Measurements from ENCODE around the gene PHF2.

Gene PHF2

DNA sequence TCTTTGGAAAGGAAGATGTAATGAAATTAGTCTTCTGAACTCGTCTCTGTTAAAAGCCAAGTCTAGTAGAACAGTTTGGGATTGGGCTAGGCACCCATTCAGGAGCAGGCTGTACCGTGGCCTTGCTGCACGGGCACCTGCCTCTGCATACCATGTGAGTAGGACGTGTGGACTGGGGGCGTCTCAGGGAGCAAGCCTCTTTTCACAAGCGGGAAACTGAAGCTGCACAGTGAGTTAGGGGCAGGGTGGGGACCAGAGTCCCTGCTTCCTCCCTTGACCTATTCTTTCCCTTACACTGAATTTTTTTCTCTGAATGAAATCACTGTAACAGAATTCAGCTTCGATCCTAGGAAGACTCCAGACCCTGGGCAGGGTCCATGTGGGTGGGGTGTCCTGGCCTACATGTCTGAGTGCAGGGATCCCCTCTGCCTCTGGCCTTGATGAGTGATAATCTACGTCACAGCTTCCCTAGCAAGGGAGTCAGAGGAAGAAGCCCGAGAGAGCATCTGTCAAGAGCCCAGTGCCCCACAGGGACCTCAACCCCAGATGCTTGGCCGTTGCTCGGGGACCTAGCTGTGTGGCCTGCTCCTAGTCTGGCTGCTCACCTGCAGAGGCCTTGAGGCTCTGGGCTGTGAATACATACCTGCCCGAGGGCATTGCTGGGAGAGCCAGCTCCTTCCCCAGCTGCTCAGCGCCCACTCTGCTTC lies 15.1 kb downstream of the PHF2 start:
- TF ChIP-seq Cebpa-rat (IDR thresholded peaks at IDR 0.05): no peak
- peaks cover 100% of the 10 kb centered on the region for H4K20me1 ChIP-seq

DNA sequence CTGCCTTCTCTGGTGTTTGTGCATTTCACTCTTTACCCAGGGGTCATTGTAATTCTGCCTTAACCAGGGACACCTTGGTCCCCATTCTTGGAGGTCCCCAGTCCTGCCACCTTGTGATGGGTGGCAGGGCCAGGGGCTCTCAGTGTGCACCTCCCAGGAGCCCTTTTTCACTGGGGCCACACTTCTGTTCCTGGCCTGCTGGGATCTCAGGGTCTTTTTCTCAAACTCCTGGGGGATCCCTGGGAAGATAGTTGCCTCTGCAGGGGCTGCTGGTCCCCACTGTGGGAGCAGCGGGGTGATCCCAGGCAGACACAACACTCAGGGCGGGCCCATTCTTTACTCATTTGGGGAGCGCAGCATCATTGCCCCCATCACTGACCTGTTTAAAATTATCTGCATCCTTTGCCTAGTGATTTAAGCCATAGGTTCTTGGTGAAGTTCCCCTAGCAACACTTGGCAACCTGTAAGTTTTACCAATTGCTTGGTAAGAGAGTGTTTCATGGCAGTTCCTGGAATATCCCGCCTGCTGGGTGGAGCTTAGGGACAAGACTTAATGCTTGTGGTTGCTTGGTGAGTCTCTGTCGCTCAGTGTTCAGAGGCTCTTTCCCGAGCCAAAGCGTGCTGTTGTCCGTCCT lies 15.7 kb downstream of the PHF2 start:
- Histone ChIP-seq H3K9me3 (no peaks in the 10 kb centered on the region), H3K4me2 (peak overlapping the region; percentile 71), H3K4me3 (no peak overlapping the region), H3K27me3 (no peaks in the 10 kb centered on the region), H3K36me3 (no peaks in the 10 kb centered on the region), H3K27ac (peak overlapping the region; percentile 42), H4K20me1 (peaks cover 100% of the 10 kb centered on the region), H3K4me1 (peaks cover 82% of the 10 kb centered on the region), H3K9ac (peak overlapping the region; percentile 0; the same call in 1 of the 2 replicates)
- TF ChIP-seq Cebpa-rat (IDR thresholded peaks at IDR 0.05): no peak

More for the DNA sequence above, 15.1 kb downstream of the PHF2 start:
- H3K4me3 ChIP-seq: no peak overlapping the region
- no peaks in the 10 kb centered on the region for H3K9me3 ChIP-seq
- H3K27ac ChIP-seq: peak overlapping the region; percentile 42
- H3K27me3 ChIP-seq: no peaks in the 10 kb centered on the region
- peak overlapping the region; percentile 71 for H3K4me2 ChIP-seq
- peaks cover 82% of the 10 kb centered on the region for H3K4me1 ChIP-seq
- peak overlapping the region; percentile 0; the same call in 1 of the 2 replicates for H3K9ac ChIP-seq
- no peaks in the 10 kb centered on the region for H3K36me3 ChIP-seq

DNA sequence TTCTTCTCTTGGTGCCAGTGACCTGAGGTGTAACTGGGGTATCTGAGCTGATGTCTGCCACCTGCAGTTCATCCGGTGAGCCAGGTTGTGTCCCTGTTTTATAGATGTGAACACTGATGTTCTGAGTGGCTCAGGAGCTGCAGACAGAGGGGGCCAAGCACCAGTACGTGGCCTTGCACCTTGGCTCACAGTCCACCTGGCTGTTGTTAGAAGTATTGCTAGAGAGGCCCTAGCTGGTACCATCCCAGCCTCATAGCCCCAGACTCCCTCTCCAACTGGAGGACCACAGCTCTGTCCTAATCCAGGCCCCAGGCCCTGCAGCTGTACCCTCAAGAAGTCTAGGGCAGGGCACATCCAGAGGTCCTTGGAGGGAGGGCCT lies 16.2 kb downstream of the PHF2 start:
- Histone ChIP-seq H3K4me2 (0 out of 2 replicates have a peak overlapping the region, but pooled peaks have one; percentile 71), H3K9me3 (no peaks in the 10 kb centered on the region), H3K9ac (no peak overlapping the region), H3K4me1 (peaks cover 82% of the 10 kb centered on the region), H3K36me3 (no peaks in the 10 kb centered on the region), H4K20me1 (peaks cover 100% of the 10 kb centered on the region), H3K4me3 (no peak overlapping the region), H3K27ac (0 out of 2 replicates have a peak overlapping the region, but pooled peaks have one; percentile 42), H3K27me3 (no peaks in the 10 kb centered on the region)
- TF ChIP-seq Cebpa-rat (IDR thresholded peaks at IDR 0.05): no peak

DNA sequence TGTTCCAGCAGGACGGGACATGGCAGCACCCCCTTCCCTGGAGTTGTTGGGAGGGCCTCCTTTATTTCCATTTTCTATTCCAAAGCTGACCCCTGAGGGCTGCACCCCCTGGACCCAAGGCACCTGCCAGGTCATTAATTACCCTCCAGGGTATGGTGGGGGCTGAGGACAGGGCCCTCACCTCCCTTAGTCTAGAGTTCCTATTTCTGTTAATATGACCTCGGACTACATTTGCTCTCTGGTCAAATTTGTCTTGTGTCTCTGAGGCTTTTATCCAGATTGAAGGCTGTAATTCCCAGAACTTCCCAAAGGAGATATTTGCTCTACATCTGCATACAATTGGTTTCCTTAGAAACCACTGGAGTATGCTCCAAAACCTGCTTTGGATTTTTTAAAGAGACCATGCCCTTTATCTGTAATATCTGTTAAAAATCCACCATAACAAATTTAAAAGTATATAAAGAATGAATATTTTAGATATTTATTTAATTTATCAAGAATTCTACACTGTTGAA lies 16.8 kb downstream of the PHF2 start:
- H3K27ac ChIP-seq: no peak overlapping the region
- H4K20me1 ChIP-seq: peaks cover 100% of the 10 kb centered on the region
- H3K4me2 ChIP-seq: no peak overlapping the region
- H3K4me3 ChIP-seq: no peak overlapping the region
- peaks cover 82% of the 10 kb centered on the region for H3K4me1 ChIP-seq
- H3K36me3 ChIP-seq: no peaks in the 10 kb centered on the region
- TF ChIP-seq Cebpa-rat (IDR thresholded peaks at IDR 0.05): no peak
- no peaks in the 10 kb centered on the region for H3K9me3 ChIP-seq
- no peak overlapping the region for H3K9ac ChIP-seq
- H3K27me3 ChIP-seq: no peaks in the 10 kb centered on the region

DNA sequence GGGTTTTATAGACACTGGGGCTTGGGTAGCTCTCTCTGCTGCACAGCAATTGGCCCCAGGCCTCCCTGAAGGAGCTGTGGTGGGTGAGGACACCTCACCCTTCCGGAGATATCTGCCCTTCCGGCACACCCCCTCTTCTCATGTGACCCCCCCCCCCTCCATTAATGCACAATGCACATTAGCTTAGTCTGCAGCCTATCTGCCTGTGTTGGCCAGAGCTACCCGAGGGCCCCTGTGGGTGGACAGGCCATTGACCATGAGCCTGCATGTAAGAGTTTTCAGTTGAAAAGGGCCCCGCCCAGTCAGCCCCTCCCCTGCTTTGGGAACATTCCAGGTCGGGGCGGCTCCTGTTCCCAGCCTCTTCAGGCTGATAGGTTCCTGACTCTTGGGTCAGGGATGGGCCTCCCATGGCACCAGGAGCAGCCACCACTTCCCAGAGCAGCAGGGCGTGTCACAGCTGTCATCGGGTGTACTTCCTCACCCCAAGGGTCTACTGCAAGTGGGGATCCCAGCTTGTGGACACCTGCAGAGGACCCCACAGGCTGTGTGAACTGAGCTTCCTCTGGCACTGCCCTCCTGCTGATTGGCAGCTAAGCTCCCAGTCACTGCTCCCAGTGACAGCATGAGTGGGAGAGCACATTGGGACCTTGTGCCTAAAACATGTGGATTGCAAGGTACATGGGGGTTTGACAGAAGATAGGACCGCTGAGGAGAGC lies 17.8 kb downstream of the PHF2 start:
- H3K9me3 ChIP-seq: no peaks in the 10 kb centered on the region
- peaks cover 82% of the 10 kb centered on the region for H3K4me1 ChIP-seq
- peak overlapping the region; percentile 32; the same call in 1 of the 2 replicates for H3K27ac ChIP-seq
- H3K4me2 ChIP-seq: peak overlapping the region; percentile 42
- H3K27me3 ChIP-seq: no peaks in the 10 kb centered on the region
- H3K9ac ChIP-seq: no peak overlapping the region
- TF ChIP-seq Cebpa-rat (IDR thresholded peaks at IDR 0.05): no peak
- H3K36me3 ChIP-seq: no peaks in the 10 kb centered on the region
- no peak overlapping the region for H3K4me3 ChIP-seq
- peaks cover 100% of the 10 kb centered on the region for H4K20me1 ChIP-seq

DNA sequence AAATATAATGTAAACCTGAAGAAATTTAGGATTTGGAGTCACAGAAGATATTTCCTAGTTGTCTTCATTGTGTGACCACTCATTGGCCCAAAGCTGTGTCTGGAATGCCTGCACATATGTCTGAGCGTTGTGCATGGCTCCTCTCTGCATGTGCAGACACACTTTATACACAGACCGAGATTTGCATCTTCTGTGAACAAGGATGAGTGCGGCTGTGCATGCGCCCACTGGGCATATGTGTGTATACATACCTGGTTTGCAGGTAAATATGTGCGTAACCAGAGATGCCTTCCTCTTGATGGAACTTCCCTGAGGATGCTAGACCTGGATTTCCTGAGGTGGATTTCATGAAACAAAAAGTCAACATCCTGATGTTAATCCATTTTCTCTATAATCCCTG lies 19.1 kb downstream of the PHF2 start:
- no peak overlapping the region for H3K27ac ChIP-seq
- no peaks in the 10 kb centered on the region; the same call in 1 of the 2 replicates for H3K36me3 ChIP-seq
- peaks cover 82% of the 10 kb centered on the region for H3K4me1 ChIP-seq
- H3K9me3 ChIP-seq: no peaks in the 10 kb centered on the region
- peaks cover 100% of the 10 kb centered on the region for H4K20me1 ChIP-seq
- no peak overlapping the region for H3K4me3 ChIP-seq
- H3K4me2 ChIP-seq: no peak overlapping the region
- H3K9ac ChIP-seq: no peak overlapping the region
- no peak for TF ChIP-seq Cebpa-rat (IDR thresholded peaks at IDR 0.05)
- H3K27me3 ChIP-seq: no peaks in the 10 kb centered on the region

DNA sequence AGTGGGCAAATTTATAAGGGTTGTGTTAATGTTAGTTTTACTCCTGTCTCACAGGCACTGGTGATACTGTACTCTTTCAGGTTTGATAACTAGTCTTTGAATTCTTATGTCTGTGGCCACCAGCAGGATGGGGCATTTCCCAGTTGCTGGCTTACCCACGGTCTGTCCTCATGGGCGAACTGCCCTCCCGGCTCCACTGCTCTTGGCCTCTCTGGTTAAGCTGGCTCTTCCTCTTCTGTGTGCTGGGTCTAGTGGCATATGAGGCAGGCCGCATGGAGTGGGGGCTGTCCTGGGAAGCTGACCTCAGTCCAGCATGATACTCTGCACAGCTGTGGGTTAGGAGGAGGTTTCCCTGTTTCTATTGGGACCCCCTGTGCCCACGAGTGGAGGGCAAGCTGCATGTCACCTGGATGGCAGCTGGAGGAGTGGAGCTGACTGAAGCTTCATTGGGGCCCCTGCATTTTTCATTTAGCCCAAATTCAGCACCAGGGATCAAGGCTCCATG lies 19.5 kb downstream of the PHF2 start:
- Histone ChIP-seq H3K9ac (no peak overlapping the region), H3K27ac (no peak overlapping the region), H3K4me2 (peak overlapping the region; percentile 60), H3K4me1 (peaks cover 82% of the 10 kb centered on the region), H3K9me3 (no peaks in the 10 kb centered on the region), H3K36me3 (no peaks in the 10 kb centered on the region; the same call in 1 of the 2 replicates), H4K20me1 (peaks cover 100% of the 10 kb centered on the region), H3K4me3 (no peak overlapping the region), H3K27me3 (no peaks in the 10 kb centered on the region)
- TF ChIP-seq Cebpa-rat (IDR thresholded peaks at IDR 0.05): no peak

DNA sequence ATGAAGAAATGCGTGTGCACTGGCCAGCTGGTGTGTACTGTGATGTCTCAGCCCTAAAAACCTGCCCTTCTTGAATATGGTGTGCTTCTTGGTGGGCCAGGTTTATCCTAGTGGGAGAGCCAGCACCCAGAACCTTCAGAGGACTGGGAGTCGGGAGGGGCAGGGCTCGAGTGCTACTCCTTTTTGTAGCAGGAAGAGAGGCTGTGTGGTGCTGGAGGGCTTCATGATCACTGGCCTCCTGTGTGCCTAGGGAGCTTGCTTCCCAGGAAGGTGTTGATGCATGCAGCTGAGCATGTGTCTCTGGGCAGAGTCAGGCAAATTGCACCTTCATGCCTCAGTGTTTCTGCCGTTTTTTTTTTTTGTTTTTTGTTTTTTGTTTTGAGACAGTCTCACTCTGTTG lies 20.0 kb downstream of the PHF2 start:
- TF ChIP-seq Cebpa-rat (IDR thresholded peaks at IDR 0.05): no peak
- no peak overlapping the region for H3K4me3 ChIP-seq
- H3K9ac ChIP-seq: no peak overlapping the region
- no peak overlapping the region for H3K27ac ChIP-seq
- no peaks in the 10 kb centered on the region for H3K27me3 ChIP-seq
- peaks cover 82% of the 10 kb centered on the region for H3K4me1 ChIP-seq
- H4K20me1 ChIP-seq: peaks cover 100% of the 10 kb centered on the region
- H3K36me3 ChIP-seq: no peaks in the 10 kb centered on the region; the same call in 1 of the 2 replicates
- no peaks in the 10 kb centered on the region for H3K9me3 ChIP-seq
- H3K4me2 ChIP-seq: peak overlapping the region; percentile 60

DNA sequence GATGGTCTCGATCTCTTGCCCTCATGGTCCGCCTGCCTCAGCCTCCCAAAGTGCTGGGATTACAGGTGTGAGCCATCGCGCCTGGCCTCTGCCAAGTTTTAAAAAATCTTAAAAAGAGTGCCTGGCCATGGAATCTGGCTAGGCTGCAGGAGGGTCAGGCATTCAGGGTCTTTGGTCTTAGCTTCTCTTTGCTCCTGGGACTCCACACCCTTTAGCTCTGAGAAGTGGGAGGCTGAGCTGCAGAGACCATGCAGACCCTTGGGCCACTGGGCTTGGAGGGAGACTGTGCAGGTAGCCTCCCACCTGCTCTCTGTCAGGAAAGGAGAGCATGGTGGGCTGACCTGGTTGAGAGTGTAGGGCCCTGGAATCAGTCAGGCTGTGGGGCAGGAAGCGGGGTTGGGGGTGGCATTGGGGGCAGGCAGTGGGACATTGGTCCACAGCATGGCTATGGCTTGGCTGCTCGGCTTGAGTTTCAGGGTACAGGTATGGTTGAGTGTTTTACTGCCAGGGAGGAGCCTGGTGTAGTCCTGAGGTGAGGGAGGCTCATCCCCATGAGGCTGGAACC lies 20.8 kb downstream of the PHF2 start:
- no peaks in the 10 kb centered on the region for H3K27me3 ChIP-seq
- H3K36me3 ChIP-seq: no peaks in the 10 kb centered on the region; the same call in 1 of the 2 replicates
- H4K20me1 ChIP-seq: peaks cover 100% of the 10 kb centered on the region
- peak overlapping the region; percentile 60 for H3K4me2 ChIP-seq
- H3K9me3 ChIP-seq: no peaks in the 10 kb centered on the region
- peaks cover 82% of the 10 kb centered on the region for H3K4me1 ChIP-seq
- H3K4me3 ChIP-seq: no peak overlapping the region
- TF ChIP-seq Cebpa-rat (IDR thresholded peaks at IDR 0.05): no peak
- no peak overlapping the region for H3K9ac ChIP-seq
- peak overlapping the region; percentile 66 for H3K27ac ChIP-seq

Measured in BLaER1 (cell line).